Parathyroid adenoma (tissue), 2 donors: ENCODE measurements around the gene ALDH1A1.

Experiments used
- H2AFZ ChIP-seq: fragments of 300-600 bp; sonication (generic); one replicate; pipeline ENCODE4 v1.7.0; 2017; ENCODE audit warnings: antibody characterized with exemption, mild to moderate bottlenecking
- H3K27ac ChIP-seq: fragments of 300-600 bp; sonication (generic); one replicate; pipeline ENCODE4 v1.7.0; 2017
- H3K27me3 ChIP-seq: fragments of 300-600 bp; sonication (generic); one replicate; pipeline ENCODE4 v1.7.0; 2017; ENCODE audit warnings: low read length; ENCODE audit not compliant: control insufficient read depth, insufficient read depth
- H3K36me3 ChIP-seq: fragments of 300-600 bp; sonication (generic); one replicate; pipeline ENCODE4 v1.7.0; 2017; ENCODE audit warnings: low read length; ENCODE audit not compliant: control insufficient read depth, insufficient read depth
- H3K4me1 ChIP-seq: fragments of 300-600 bp; sonication (generic); one replicate; pipeline ENCODE4 v1.7.0; 2017; ENCODE audit warnings: control low read depth
- H3K4me2 ChIP-seq: fragments of 300-600 bp; sonication (generic); one replicate; pipeline ENCODE4 v1.7.0; 2017; ENCODE audit warnings: low read length
- H3K4me3 ChIP-seq: fragments of 300-600 bp; sonication (generic); one replicate; pipeline ENCODE4 v1.7.0; 2017; ENCODE audit warnings: low read depth, low read length
- H3K79me2 ChIP-seq: fragments of 300-600 bp; sonication (generic); one replicate; pipeline ENCODE4 v1.7.0; 2017; ENCODE audit warnings: control low read depth
- H3K9ac ChIP-seq: fragments of 300-600 bp; sonication (generic); one replicate; pipeline ENCODE4 v1.7.0; 2017; ENCODE audit warnings: mild to moderate bottlenecking
- H3K9me3 ChIP-seq: fragments of 300-600 bp; sonication (generic); one replicate; pipeline ENCODE4 v1.7.0; 2017; ENCODE audit warnings: low read length; ENCODE audit not compliant: control insufficient read depth
- CTCF ChIP-seq: fragments of 300-600 bp; sonication (generic); IDR thresholded peaks from one replicate; pipeline ENCODE4 v1.7.0; 2017; ENCODE audit warnings: antibody characterized with exemption, mild to moderate bottlenecking
- donor health status: primary hyperparathyroidism.

Gene ALDH1A1

GRCh38 chr9:72948575-72949243 lies 4.1 kb downstream of the ALDH1A1 start:
- Histone ChIP-seq H3K4me2 (no peak overlapping the region), H3K27ac (no peak overlapping the region), H3K4me3 (no peak overlapping the region), H3K79me2 (no peaks in the 10 kb centered on the region), H2AFZ (no peak overlapping the region), H3K27me3 (no peaks in the 10 kb centered on the region), H3K4me1 (no peaks in the 10 kb centered on the region), H3K9me3 (no peaks in the 10 kb centered on the region), H3K36me3 (no peaks in the 10 kb centered on the region), H3K9ac (no peak overlapping the region)
- TF ChIP-seq CTCF, result no peak

- H3K9ac ChIP-seq, result no peak overlapping the region
- no peak overlapping the region for H3K4me3 ChIP-seq
- no peak for TF ChIP-seq CTCF
These were observed 4.8 kb downstream of the ALDH1A1 start for GRCh38 chr9:72947984-72948465.

GRCh38 chr9:72946821-72947220 lies 6.0 kb downstream of the ALDH1A1 start:
- Histone ChIP-seq H3K27me3 (no peaks in the 10 kb centered on the region), H3K9me3 (no peaks in the 10 kb centered on the region), H3K4me3 (no peak overlapping the region), H3K4me2 (no peak overlapping the region), H3K9ac (no peak overlapping the region), H3K79me2 (no peaks in the 10 kb centered on the region), H2AFZ (no peak overlapping the region), H3K27ac (no peak overlapping the region), H3K4me1 (no peaks in the 10 kb centered on the region), H3K36me3 (no peaks in the 10 kb centered on the region)
- TF ChIP-seq CTCF, result no peak

More at GRCh38 chr9:72947984-72948465, 4.8 kb downstream of the ALDH1A1 start:
- Histone ChIP-seq H3K27me3 (no peaks in the 10 kb centered on the region), H2AFZ (no peak overlapping the region), H3K79me2 (no peaks in the 10 kb centered on the region), H3K9me3 (no peaks in the 10 kb centered on the region), H3K4me2 (no peak overlapping the region), H3K27ac (no peak overlapping the region), H3K36me3 (no peaks in the 10 kb centered on the region), H3K4me1 (no peaks in the 10 kb centered on the region)

GRCh38 chr9:72946318-72946717 lies 6.5 kb downstream of the ALDH1A1 start:
- Histone ChIP-seq H3K4me1 (no peaks in the 10 kb centered on the region), H3K36me3 (no peaks in the 10 kb centered on the region), H3K79me2 (no peaks in the 10 kb centered on the region), H3K4me2 (no peak overlapping the region), H3K9me3 (no peaks in the 10 kb centered on the region), H3K27ac (no peak overlapping the region), H3K9ac (no peak overlapping the region), H3K4me3 (no peak overlapping the region), H3K27me3 (no peaks in the 10 kb centered on the region), H2AFZ (no peak overlapping the region)
- TF ChIP-seq CTCF, result no peak

- no peak overlapping the region for H3K9ac ChIP-seq
- H2AFZ ChIP-seq, result no peak overlapping the region
- no peaks in the 10 kb centered on the region for H3K27me3 ChIP-seq
- H3K79me2 ChIP-seq, result no peaks in the 10 kb centered on the region
- no peak for TF ChIP-seq CTCF
- H3K9me3 ChIP-seq, result no peaks in the 10 kb centered on the region
- no peaks in the 10 kb centered on the region for H3K36me3 ChIP-seq
- H3K4me2 ChIP-seq, result no peak overlapping the region
- H3K27ac ChIP-seq, result no peak overlapping the region
- H3K4me3 ChIP-seq, result no peak overlapping the region
- no peaks in the 10 kb centered on the region for H3K4me1 ChIP-seq
These were observed 7.5 kb downstream of the ALDH1A1 start for GRCh38 chr9:72945391-72945790.
